SK-N-SH treated with all-trans-retinoic acid at 6 μM for 48 hours (cell line): ENCODE results near the gene SNAPIN.
A peak's percentile ranks its signal among the peaks of the same experiment; 100 is the strongest.

Experiments
- ATAC-seq: fragments of 200-7000 bp; cut with Tn5 transposase; 3 replicates; pipeline ENCODE4 v1.9.1; 2020; ENCODE audit warnings: mild to moderate bottlenecking, moderate library complexity
- ARNTL ChIP-seq: fragments of 450-650 bp; formaldehyde crosslinking; IDR thresholded peaks from 2 replicates; pipeline ENCODE4 v1.5.0; 2020; ENCODE audit warnings: low read depth, mild to moderate bottlenecking, moderate library complexity, borderline replicate concordance
- BACH2 ChIP-seq: fragments of 250-450 bp; sonication (Bioruptor Pico); IDR thresholded peaks from 2 replicates; pipeline ENCODE4 v1.9.0; 2021; ENCODE audit warnings: mild to moderate bottlenecking, borderline replicate concordance
- CSDC2 ChIP-seq: fragments of 250-450 bp; sonication (Bioruptor Pico); IDR thresholded peaks from 2 replicates; pipeline ENCODE4 v1.5.0; 2020; ENCODE audit warnings: mild to moderate bottlenecking, moderate library complexity
- ESRRG ChIP-seq: fragments of 250-450 bp; sonication (Bioruptor Pico); IDR thresholded peaks from 2 replicates; pipeline ENCODE4 v1.6.1; 2021; ENCODE audit warnings: mild to moderate bottlenecking
- GLIS3 ChIP-seq: fragments of 250-450 bp; sonication (Bioruptor Pico); IDR thresholded peaks from 2 replicates; pipeline ENCODE4 v1.5.0; 2020; ENCODE audit warnings: mild to moderate bottlenecking, moderate library complexity
- ISL1 ChIP-seq: fragments of 250-450 bp; sonication (Bioruptor Pico); IDR thresholded peaks from 2 replicates; pipeline ENCODE4 v2.1.2; 2022; ENCODE audit warnings: mild to moderate bottlenecking, moderate library complexity
- OSR1 ChIP-seq: fragments of 250-450 bp; sonication (Bioruptor Pico); IDR thresholded peaks from 2 replicates; pipeline ENCODE4 v1.8.0; 2022; ENCODE audit warnings: moderate library complexity, mild to moderate bottlenecking, inconsistent platforms
- PPARA ChIP-seq: fragments of 250-450 bp; sonication (Bioruptor Pico); IDR thresholded peaks from 2 replicates; pipeline ENCODE4 v1.5.0; 2020; ENCODE audit warnings: mild to moderate bottlenecking, borderline replicate concordance
- RARB ChIP-seq: fragments of 250-450 bp; sonication (Bioruptor Pico); IDR thresholded peaks from 2 replicates; pipeline ENCODE4 v1.8.0; 2021; ENCODE audit warnings: mild to moderate bottlenecking, moderate library complexity
- SNAI2 ChIP-seq: fragments of 250-450 bp; sonication (Bioruptor Pico); IDR thresholded peaks from 2 replicates; pipeline ENCODE4 v1.5.0; 2020; ENCODE audit warnings: mild to moderate bottlenecking, moderate library complexity
- TCF4 ChIP-seq: fragments of 250-450 bp; sonication (Bioruptor Pico); IDR thresholded peaks from 2 replicates; pipeline ENCODE4 v1.8.0; 2021; ENCODE audit warnings: mild to moderate bottlenecking, moderate library complexity, borderline replicate concordance
- TOX ChIP-seq: fragments of 250-450 bp; sonication (Bioruptor Pico); IDR thresholded peaks from 2 replicates; pipeline ENCODE4 v1.8.0; 2021; ENCODE audit warnings: mild to moderate bottlenecking, moderate library complexity, borderline replicate concordance
- ZC3H10 ChIP-seq: fragments of 250-450 bp; sonication (Bioruptor Pico); IDR thresholded peaks from 2 replicates; pipeline ENCODE4 v1.5.1; 2021; ENCODE audit warnings: mild to moderate bottlenecking, moderate library complexity
- ZFP3 ChIP-seq: fragments of 250-450 bp; sonication (Bioruptor Pico); IDR thresholded peaks from 2 replicates; pipeline ENCODE4 v1.5.0; 2020; ENCODE audit warnings: mild to moderate bottlenecking, moderate library complexity
- ZFP30 ChIP-seq: fragments of 450-650 bp; formaldehyde crosslinking; IDR thresholded peaks from 2 replicates; pipeline ENCODE4 v1.5.0; 2022; ENCODE audit warnings: mild to moderate bottlenecking, moderate library complexity
- ZNF565 ChIP-seq: fragments of 450-650 bp; formaldehyde crosslinking; conservative IDR thresholded peaks from 2 replicates; pipeline ENCODE4 v1.5.0; 2020; ENCODE audit warnings: low read depth, mild to moderate bottlenecking, moderate library complexity
- ZNF70 ChIP-seq: fragments of 450-650 bp; formaldehyde crosslinking; IDR thresholded peaks from 2 replicates; pipeline ENCODE4 v1.5.0; 2020; ENCODE audit warnings: mild to moderate bottlenecking, moderate library complexity
- ZNF8 ChIP-seq: fragments of 450-650 bp; formaldehyde crosslinking; IDR thresholded peaks from 2 replicates; pipeline ENCODE4 v1.5.0; 2020; ENCODE audit warnings: mild to moderate bottlenecking, moderate library complexity
- TF ChIP-seq, protein P1 (sequence below): fragments of 250-450 bp; sonication (Bioruptor Pico); IDR thresholded peaks from 2 replicates; pipeline ENCODE4 v1.5.1; 2020; ENCODE audit warnings: low read depth, mild to moderate bottlenecking, moderate library complexity
- TF ChIP-seq, protein P2 (sequence below): fragments of 250-450 bp; sonication (Bioruptor Pico); IDR thresholded peaks from 2 replicates; pipeline ENCODE4 v1.8.0; 2021; ENCODE audit warnings: low read depth, mild to moderate bottlenecking, moderate library complexity, borderline replicate concordance
- TF ChIP-seq, protein P3 (sequence below): fragments of 250-450 bp; sonication (Bioruptor Pico); IDR thresholded peaks from 2 replicates; pipeline ENCODE4 v1.8.0; 2020; ENCODE audit warnings: mild to moderate bottlenecking, moderate library complexity, borderline replicate concordance
- TF ChIP-seq, protein P4 (sequence below): fragments of 250-450 bp; sonication (Bioruptor Pico); IDR thresholded peaks from 2 replicates; pipeline ENCODE4 v1.5.1; 2021; ENCODE audit warnings: mild to moderate bottlenecking, moderate library complexity

The SNAPIN gene

DNA sequence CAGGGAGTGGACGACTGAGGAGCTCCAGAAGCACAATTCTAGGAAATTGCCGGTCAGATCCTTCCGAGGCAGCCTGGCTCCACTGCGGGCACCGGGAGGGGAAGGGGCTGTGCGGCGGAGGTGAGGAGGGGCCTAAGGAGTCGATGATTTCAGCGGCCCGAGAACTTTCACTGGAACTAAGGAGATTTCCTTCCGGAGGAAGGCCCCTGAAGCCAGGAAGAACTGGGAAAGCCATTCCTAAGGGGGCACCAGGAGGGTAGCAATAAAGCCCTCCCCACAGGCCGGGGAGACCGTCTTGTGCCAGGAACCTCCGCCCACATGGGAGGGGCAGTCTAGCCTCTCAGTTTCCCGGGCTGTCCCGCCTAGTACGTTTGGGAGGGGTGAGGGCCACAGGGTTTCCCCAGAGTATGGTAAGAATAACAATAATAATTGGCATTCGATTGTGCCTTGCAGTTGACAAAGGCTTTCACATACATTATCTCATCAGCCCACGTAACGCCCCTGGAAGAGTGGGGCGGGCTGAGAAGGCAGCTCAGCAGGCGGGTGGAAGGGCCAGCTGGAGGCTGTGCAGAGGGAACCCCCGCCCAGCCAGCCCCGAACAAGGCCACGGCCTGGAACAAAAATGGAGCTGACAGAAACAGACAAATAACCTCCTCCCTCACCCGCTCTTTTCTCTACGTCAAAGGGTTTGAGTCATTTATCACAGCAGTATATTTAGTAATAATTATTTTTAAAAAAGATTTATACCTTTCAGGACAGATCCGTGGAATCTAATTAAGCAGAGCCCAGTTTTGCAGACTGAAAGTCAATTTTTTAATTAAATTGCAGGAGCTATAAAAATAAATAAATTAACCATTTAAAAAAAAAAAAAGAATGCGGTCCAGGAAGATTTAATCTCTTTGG, 39.8 kb downstream of the SNAPIN start:
- TF ChIP-seq ISL1 (peak; percentile 68), ZC3H10 (peak; percentile 80; the same call in 1 of the 2 replicates), ZNF565 (CRISPR knock-in tag) (no peak)
- TF ChIP-seq, all 23 proteins: peak for 2
- peak; percentile 48 for ATAC-seq

DNA sequence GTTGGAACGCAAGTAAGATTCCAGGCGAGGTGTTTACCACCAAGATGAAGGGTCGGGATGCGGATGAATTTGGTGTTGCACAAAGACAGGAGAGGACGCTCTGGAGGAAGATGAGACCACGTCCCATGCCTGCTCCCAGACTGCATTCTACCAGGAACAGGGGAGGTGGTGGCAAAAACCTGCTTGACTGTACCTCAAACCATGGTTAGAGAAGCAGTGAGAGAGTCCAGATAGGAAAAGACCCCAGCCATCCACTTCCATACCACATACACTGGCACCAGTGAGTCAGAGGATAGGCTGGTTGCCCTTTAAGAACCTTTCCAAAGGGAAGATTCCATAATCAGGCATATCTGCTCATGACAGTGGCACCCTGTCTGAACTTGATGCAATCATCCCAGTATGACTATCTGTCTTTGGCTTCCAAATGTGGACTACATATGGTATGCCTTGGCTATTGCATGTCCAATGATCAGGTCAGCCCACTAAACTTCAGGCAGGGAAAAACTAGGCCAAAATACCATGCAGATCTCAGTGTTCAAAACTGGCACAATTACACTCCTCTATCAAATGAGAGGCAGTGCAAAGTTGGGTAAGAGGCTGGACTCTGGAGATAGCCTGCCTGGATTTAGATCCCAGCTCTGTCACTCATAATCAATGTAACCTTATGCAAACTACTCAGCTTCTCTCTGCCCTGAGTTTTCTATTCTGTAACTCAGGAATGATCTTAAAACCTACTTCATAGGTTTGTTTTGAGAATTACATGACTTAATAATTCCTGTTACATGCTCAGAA, 40.6 kb downstream of the SNAPIN start:
- peak; percentile 59 for ATAC-seq
- TF ChIP-seq ZNF8 (CRISPR knock-in tag) (peak; percentile 36; the same call in 1 of the 2 replicates), RARB (no peak), ZFP30 (CRISPR knock-in tag) (peak; percentile 15; the same call in 1 of the 2 replicates), ZFP3 (peak; percentile 70; the same call in 1 of the 2 replicates), CSDC2 (0 out of 2 replicates have a peak, but pooled peaks have one; percentile 50), ESRRG (no peak)

DNA sequence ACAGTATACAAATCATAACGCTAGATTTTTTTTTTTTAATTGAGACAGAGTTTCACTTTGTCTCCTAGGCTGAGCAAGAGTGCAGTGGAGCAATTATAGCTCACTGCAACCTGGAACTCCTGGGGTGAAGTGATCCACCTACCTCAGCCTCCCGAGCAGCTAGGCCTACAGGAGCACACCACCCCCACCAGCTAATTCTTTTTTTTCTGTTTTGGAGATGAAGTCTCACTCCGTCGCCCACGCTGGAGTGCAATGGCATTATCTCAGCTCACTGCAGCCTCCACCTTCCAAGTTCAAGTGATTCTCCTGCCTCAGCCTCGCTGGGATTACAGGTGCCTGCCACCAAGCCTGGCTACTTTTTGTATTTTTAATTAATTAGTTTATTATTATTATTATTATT, 41.3 kb downstream of the SNAPIN start:
- TF ChIP-seq TCF4 (CRISPR knock-in tag) (no peak), ZNF565 (CRISPR knock-in tag) (no peak), ZFP30 (CRISPR knock-in tag) (no peak), SNAI2 (CRISPR knock-in tag) (no peak), PPARA (CRISPR knock-in tag) (no peak), ESRRG (no peak), ZFP3 (no peak), ZNF70 (CRISPR knock-in tag) (no peak), BACH2 (no peak), ISL1 (no peak)
- no peak for ATAC-seq

DNA sequence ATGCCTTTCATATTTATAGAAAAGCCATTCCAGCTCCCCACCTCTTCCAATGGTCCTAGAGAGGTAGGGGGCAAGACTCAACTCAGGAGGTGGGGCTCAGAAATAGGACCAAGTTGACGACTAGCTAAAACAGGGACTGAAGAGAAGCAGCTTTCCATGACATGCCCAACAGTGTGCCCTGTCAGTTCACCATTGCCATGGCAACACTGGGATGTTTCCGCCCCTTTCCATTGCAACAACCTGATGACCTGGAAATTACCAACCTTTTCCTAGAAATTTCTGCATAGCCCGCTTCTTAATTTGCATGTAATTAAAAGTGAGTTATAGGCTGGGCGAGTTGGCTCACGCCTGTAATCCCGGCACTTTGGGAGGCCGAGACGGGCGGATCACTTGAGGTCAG, 47.0 kb downstream of the SNAPIN start:
- ATAC-seq = no peak
- TF ChIP-seq CSDC2 = no peak

DNA sequence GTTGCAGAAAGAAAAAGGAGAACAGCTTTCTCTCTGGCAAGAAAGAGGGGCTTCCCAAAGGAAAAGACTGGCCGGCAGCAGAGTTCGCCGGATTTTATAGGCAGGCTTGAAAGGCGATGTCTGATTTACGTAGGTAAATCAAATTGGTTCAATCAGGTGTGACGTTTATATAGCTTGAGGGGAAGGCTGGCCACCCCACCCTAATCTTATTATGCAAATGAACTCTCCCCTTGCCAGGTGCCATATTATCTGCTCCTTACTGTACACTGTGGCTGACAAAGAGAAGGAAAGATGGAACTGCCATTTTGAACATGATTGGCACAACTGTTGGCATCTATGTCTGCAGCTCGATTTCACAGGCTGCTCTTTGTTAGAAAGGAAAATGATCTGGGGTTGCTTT, 52.5 kb downstream of the SNAPIN start:
- TF ChIP-seq, protein P1, sequence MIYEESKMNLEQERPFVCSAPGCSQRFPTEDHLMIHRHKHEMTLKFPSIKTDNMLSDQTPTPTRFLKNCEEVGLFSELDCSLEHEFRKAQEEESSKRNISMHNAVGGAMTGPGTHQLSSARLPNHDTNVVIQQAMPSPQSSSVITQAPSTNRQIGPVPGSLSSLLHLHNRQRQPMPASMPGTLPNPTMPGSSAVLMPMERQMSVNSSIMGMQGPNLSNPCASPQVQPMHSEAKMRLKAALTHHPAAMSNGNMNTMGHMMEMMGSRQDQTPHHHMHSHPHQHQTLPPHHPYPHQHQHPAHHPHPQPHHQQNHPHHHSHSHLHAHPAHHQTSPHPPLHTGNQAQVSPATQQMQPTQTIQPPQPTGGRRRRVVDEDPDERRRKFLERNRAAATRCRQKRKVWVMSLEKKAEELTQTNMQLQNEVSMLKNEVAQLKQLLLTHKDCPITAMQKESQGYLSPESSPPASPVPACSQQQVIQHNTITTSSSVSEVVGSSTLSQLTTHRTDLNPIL = no peak
- no peak for TF ChIP-seq GLIS3 (CRISPR knock-in tag)
- TF ChIP-seq ZNF565 (CRISPR knock-in tag) = no peak
- no peak for TF ChIP-seq OSR1
- no peak for TF ChIP-seq RARB
- no peak for TF ChIP-seq TOX
- no peak for TF ChIP-seq PPARA (CRISPR knock-in tag)
- TF ChIP-seq, protein P2, sequence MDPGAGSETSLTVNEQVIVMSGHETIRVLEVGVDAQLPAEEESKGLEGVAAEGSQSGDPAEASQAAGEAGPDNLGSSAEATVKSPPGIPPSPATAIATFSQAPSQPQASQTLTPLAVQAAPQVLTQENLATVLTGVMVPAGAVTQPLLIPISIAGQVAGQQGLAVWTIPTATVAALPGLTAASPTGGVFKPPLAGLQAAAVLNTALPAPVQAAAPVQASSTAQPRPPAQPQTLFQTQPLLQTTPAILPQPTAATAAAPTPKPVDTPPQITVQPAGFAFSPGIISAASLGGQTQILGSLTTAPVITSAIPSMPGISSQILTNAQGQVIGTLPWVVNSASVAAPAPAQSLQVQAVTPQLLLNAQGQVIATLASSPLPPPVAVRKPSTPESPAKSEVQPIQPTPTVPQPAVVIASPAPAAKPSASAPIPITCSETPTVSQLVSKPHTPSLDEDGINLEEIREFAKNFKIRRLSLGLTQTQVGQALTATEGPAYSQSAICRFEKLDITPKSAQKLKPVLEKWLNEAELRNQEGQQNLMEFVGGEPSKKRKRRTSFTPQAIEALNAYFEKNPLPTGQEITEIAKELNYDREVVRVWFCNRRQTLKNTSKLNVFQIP (CRISPR knock-in tag) = no peak
- no peak for TF ChIP-seq CSDC2
- no peak for TF ChIP-seq ARNTL (CRISPR knock-in tag)
- TF ChIP-seq, protein P3, sequence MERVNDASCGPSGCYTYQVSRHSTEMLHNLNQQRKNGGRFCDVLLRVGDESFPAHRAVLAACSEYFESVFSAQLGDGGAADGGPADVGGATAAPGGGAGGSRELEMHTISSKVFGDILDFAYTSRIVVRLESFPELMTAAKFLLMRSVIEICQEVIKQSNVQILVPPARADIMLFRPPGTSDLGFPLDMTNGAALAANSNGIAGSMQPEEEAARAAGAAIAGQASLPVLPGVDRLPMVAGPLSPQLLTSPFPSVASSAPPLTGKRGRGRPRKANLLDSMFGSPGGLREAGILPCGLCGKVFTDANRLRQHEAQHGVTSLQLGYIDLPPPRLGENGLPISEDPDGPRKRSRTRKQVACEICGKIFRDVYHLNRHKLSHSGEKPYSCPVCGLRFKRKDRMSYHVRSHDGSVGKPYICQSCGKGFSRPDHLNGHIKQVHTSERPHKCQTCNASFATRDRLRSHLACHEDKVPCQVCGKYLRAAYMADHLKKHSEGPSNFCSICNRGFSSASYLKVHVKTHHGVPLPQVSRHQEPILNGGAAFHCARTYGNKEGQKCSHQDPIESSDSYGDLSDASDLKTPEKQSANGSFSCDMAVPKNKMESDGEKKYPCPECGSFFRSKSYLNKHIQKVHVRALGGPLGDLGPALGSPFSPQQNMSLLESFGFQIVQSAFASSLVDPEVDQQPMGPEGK (CRISPR knock-in tag) = no peak
- TF ChIP-seq ZNF70 (CRISPR knock-in tag) = no peak
- TF ChIP-seq ZFP3 = no peak
- TF ChIP-seq, protein P4, sequence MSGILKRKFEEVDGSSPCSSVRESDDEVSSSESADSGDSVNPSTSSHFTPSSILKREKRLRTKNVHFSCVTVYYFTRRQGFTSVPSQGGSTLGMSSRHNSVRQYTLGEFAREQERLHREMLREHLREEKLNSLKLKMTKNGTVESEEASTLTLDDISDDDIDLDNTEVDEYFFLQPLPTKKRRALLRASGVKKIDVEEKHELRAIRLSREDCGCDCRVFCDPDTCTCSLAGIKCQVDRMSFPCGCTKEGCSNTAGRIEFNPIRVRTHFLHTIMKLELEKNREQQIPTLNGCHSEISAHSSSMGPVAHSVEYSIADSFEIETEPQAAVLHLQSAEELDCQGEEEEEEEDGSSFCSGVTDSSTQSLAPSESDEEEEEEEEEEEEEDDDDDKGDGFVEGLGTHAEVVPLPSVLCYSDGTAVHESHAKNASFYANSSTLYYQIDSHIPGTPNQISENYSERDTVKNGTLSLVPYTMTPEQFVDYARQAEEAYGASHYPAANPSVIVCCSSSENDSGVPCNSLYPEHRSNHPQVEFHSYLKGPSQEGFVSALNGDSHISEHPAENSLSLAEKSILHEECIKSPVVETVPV (CRISPR knock-in tag) = no peak
- TF ChIP-seq ZFP30 (CRISPR knock-in tag) = no peak
- TF ChIP-seq ZC3H10 = no peak
- no peak for TF ChIP-seq ISL1
- TF ChIP-seq, all 23 proteins: peak for 0
- no peak for ATAC-seq
